ENCODE results near the gene MCOLN2. TPM values are rescaled to one million over a fixed set of nuclear protein-coding genes. Genes with fewer than 3 reads are reported as not detected.

The MCOLN2 gene
- polyA plus RNA-seq, 1 of the 3 experiments (the other 2 are of a cell fraction) = not detected

DNA sequence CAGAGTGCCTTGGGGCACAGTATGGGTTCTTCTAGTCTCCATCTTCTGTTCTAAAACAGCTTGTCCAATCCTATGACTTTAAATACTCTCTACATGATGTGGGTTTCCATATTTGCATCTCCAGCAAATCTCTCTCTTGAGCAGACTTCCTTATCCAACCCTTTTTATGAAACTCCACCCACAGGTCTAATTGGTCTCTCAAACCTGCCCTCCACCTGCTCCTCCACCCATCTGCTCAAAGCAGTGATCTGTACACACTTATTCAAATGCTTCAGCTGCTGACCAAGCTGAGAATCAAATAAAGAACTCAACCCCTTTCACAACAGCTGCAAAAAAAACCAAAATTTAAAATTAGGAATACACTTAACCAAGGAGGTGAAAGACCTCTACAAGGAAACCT, 11.5 kb downstream of the MCOLN2 start:
- no peak for DNase-seq
- Histone ChIP-seq H3K4me1 (ENCODE audit: control insufficient read depth in 1 of 2, insufficient read depth in 2 of 2, low read depth in 1 of 2, low read length in 1 of 2) (no peaks in the 10 kb centered on the region), H3K9me3 (no peaks in the 10 kb centered on the region), H4K20me1 (ENCODE audit: insufficient read depth) (no peaks in the 10 kb centered on the region), H3K27ac (ENCODE audit: low read depth in 2 of 2, low read length in 1 of 2) (no peak overlapping the region), H3K9ac (no peak overlapping the region), H3K27me3 (ENCODE audit: insufficient read depth) (no peaks in the 10 kb centered on the region; the same call in 1 of the 2 replicates), H3K36me3 (replicated peaks in 1 of 2; ENCODE audit: control insufficient read depth in 1 of 2, insufficient read depth in 2 of 2, low read length in 1 of 2) (no peaks in the 10 kb centered on the region), H3F3A (replicated peaks; ENCODE audit: insufficient read depth) (no peaks in the 10 kb centered on the region), H3K79me2 (ENCODE audit: insufficient read depth) (no peaks in the 10 kb centered on the region), H2AFZ (ENCODE audit: low read depth) (no peak overlapping the region), H3K4me2 (no peak overlapping the region), H3K9me2 (no peaks in the 10 kb centered on the region), H3K4me3 (ENCODE audit: low read depth in 2 of 2, low read length in 1 of 2) (no peak overlapping the region)
- TF ChIP-seq FOSL2 (IDR thresholded peaks at IDR 0.05; ENCODE audit: borderline replicate concordance, low read depth) (no peak), GABPA (IDR thresholded peaks at IDR 0.05; ENCODE audit: low read depth) (no peak), RXRA (IDR thresholded peaks at IDR 0.05; ENCODE audit: borderline replicate concordance, low read depth) (no peak), SIN3A (IDR thresholded peaks at IDR 0.05; ENCODE audit: borderline replicate concordance, low read depth, low read length) (no peak), NRF1 (IDR thresholded peaks at IDR 0.05; ENCODE audit: low read depth, low read length) (no peak), CHD2 (IDR thresholded peaks at IDR 0.05; ENCODE audit: low read length, partially characterized antibody) (no peak), EZH2phosphoT487 (IDR thresholded peaks at IDR 0.05; ENCODE audit: borderline replicate concordance, low read depth) (no peak), JUND (IDR thresholded peaks at IDR 0.05) (no peak)
- TF ChIP-seq, protein P1, sequence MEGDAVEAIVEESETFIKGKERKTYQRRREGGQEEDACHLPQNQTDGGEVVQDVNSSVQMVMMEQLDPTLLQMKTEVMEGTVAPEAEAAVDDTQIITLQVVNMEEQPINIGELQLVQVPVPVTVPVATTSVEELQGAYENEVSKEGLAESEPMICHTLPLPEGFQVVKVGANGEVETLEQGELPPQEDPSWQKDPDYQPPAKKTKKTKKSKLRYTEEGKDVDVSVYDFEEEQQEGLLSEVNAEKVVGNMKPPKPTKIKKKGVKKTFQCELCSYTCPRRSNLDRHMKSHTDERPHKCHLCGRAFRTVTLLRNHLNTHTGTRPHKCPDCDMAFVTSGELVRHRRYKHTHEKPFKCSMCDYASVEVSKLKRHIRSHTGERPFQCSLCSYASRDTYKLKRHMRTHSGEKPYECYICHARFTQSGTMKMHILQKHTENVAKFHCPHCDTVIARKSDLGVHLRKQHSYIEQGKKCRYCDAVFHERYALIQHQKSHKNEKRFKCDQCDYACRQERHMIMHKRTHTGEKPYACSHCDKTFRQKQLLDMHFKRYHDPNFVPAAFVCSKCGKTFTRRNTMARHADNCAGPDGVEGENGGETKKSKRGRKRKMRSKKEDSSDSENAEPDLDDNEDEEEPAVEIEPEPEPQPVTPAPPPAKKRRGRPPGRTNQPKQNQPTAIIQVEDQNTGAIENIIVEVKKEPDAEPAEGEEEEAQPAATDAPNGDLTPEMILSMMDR (IDR thresholded peaks at IDR 0.05) = no peak
- TF ChIP-seq, protein P2, sequence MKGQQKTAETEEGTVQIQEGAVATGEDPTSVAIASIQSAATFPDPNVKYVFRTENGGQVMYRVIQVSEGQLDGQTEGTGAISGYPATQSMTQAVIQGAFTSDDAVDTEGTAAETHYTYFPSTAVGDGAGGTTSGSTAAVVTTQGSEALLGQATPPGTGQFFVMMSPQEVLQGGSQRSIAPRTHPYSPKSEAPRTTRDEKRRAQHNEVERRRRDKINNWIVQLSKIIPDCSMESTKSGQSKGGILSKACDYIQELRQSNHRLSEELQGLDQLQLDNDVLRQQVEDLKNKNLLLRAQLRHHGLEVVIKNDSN (IDR thresholded peaks at IDR 0.05; ENCODE audit: borderline replicate concordance, low read depth) = no peak
- TF ChIP-seq, protein P3, sequence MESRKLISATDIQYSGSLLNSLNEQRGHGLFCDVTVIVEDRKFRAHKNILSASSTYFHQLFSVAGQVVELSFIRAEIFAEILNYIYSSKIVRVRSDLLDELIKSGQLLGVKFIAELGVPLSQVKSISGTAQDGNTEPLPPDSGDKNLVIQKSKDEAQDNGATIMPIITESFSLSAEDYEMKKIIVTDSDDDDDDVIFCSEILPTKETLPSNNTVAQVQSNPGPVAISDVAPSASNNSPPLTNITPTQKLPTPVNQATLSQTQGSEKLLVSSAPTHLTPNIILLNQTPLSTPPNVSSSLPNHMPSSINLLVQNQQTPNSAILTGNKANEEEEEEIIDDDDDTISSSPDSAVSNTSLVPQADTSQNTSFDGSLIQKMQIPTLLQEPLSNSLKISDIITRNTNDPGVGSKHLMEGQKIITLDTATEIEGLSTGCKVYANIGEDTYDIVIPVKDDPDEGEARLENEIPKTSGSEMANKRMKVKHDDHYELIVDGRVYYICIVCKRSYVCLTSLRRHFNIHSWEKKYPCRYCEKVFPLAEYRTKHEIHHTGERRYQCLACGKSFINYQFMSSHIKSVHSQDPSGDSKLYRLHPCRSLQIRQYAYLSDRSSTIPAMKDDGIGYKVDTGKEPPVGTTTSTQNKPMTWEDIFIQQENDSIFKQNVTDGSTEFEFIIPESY (IDR thresholded peaks at IDR 0.05; ENCODE audit: borderline replicate concordance, low read depth) = no peak
- TF ChIP-seq, protein P4, sequence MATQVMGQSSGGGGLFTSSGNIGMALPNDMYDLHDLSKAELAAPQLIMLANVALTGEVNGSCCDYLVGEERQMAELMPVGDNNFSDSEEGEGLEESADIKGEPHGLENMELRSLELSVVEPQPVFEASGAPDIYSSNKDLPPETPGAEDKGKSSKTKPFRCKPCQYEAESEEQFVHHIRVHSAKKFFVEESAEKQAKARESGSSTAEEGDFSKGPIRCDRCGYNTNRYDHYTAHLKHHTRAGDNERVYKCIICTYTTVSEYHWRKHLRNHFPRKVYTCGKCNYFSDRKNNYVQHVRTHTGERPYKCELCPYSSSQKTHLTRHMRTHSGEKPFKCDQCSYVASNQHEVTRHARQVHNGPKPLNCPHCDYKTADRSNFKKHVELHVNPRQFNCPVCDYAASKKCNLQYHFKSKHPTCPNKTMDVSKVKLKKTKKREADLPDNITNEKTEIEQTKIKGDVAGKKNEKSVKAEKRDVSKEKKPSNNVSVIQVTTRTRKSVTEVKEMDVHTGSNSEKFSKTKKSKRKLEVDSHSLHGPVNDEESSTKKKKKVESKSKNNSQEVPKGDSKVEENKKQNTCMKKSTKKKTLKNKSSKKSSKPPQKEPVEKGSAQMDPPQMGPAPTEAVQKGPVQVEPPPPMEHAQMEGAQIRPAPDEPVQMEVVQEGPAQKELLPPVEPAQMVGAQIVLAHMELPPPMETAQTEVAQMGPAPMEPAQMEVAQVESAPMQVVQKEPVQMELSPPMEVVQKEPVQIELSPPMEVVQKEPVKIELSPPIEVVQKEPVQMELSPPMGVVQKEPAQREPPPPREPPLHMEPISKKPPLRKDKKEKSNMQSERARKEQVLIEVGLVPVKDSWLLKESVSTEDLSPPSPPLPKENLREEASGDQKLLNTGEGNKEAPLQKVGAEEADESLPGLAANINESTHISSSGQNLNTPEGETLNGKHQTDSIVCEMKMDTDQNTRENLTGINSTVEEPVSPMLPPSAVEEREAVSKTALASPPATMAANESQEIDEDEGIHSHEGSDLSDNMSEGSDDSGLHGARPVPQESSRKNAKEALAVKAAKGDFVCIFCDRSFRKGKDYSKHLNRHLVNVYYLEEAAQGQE (IDR thresholded peaks at IDR 0.05; ENCODE audit: low read depth, low read length) = no peak
- ChIA-PET POLR2A (no interaction called here), CTCF (no interaction called here)
